GM20000 (cell line): ENCODE data around the gene KIFC3.
"Not testable (repeated sequence)": the region's sequence is repeated elsewhere in the genome, so short reads cannot be mapped to it uniquely, and the experiment has no call there.

Experiments
- DNase-seq: peaks from one replicate; pipeline ENCODE4 v3.0.0; 2012; ENCODE audit warnings: low spot score
- TF ChIP-seq, protein P1 (sequence below): IDR thresholded peaks from 2 replicates; pipeline ENCODE4 v1.5.1; 2012; ENCODE audit warnings: mild to moderate bottlenecking, control low read depth; ENCODE audit errors: extremely low read depth, missing control alignments

KIFC3 gene

GRCh38 chr16:57721356-57722209 lies 80.7 kb downstream of the KIFC3 start:
- no peak for DNase-seq

GRCh38 chr16:57720142-57720575 lies 82.1 kb downstream of the KIFC3 start:
- TF ChIP-seq, protein P1, sequence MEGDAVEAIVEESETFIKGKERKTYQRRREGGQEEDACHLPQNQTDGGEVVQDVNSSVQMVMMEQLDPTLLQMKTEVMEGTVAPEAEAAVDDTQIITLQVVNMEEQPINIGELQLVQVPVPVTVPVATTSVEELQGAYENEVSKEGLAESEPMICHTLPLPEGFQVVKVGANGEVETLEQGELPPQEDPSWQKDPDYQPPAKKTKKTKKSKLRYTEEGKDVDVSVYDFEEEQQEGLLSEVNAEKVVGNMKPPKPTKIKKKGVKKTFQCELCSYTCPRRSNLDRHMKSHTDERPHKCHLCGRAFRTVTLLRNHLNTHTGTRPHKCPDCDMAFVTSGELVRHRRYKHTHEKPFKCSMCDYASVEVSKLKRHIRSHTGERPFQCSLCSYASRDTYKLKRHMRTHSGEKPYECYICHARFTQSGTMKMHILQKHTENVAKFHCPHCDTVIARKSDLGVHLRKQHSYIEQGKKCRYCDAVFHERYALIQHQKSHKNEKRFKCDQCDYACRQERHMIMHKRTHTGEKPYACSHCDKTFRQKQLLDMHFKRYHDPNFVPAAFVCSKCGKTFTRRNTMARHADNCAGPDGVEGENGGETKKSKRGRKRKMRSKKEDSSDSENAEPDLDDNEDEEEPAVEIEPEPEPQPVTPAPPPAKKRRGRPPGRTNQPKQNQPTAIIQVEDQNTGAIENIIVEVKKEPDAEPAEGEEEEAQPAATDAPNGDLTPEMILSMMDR: peak; percentile 75
- DNase-seq: peak; percentile 64

More at GRCh38 chr16:57721356-57722209, 80.7 kb downstream of the KIFC3 start:
- TF ChIP-seq, protein P1: no peak

DNA sequence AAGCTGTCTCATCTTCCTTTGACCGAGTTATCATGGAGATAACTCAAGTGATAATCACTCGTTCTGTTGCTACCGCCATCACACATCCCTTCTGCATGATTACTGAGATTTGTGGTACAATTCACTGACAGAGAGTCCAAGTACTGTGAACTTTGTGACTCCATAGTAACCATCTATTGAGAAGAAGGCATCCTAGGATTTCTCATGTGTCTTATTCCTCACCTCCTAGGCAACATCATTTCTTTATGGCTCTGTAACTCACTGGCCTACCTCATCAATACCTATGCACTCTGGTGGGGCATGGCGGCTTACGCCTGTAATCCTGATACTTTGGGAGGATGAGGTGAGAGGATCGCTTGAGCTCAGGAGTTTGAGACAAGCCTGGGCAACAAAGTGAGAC lies 88.2 kb downstream of the KIFC3 start:
- TF ChIP-seq, protein P1: no peak
- no peak for DNase-seq

DNA sequence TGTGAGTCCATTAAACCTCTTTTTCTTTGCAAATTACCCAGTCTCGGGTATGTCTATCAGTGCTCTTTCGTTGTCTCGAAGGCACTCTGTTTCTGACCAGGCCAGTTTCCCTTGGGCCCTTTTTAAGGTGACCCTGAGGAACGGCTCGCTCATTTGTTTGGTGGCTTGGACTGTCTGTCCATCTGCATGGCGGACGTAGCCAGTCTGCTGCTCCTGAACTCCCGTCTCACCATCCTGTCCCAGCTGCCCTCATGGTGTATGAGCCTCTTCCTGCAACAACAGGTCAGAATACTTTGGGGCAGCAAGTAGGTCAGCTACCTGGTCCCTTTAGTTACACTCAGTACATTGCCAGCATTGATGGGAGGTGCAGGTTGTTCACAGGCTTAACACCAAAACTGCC lies 88.7 kb downstream of the KIFC3 start:
- TF ChIP-seq, protein P1: no peak
- no peak for DNase-seq

DNA sequence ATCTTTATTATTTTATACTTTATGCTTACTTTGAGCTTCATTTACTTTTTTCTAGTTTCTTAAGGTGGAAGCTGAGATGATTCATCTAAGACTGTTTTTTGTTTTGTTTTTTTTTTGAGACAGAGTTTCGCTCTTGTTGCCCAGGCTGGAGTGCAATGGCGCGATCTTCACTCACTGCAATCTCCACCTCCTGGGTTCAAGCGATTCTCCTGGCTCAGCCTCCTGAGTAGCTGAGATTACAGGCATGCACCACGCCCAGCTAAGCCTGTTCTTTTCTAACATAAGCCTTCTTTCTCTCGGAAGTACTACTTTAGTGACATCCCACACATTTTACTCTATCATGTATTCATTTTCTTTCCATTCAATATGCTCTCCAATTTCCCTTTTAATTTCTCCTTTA lies 89.7 kb downstream of the KIFC3 start:
- not testable (repeated sequence) for DNase-seq

GRCh38 chr16:57711993-57712392 lies 90.3 kb downstream of the KIFC3 start:
- TF ChIP-seq, protein P1: no peak

GRCh38 chr16:57711346-57711745 lies 90.9 kb downstream of the KIFC3 start:
- no peak for DNase-seq
- TF ChIP-seq, protein P1: no peak

More at GRCh38 chr16:57711993-57712392, 90.3 kb downstream of the KIFC3 start:
- DNase-seq: no peak

DNA sequence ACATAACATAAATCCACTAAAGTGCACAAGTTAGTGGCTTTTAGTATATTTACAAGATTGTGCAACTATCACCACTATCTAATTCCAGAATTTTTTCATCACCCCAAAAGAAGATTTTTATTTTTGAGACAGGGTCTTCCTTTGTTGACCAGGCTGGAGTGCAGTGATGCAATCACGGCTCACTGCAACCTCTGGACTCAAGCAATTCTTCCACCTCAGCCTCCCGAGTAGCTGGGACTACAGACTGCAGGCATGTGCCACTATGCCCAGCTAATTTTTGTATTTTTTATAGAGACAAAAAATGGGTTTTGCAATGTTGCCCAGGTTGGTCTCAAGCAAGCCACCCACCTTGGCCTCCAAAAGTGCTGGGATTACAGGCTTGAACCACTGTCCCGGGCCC lies 92.6 kb downstream of the KIFC3 start:
- no peak for DNase-seq
- TF ChIP-seq, protein P1: no peak
